GM10266 (cell line): ENCODE measurements around the gene RRBP1.

Source experiments
- DNase-seq: peaks from one replicate; pipeline ENCODE4 v3.0.0; 2012; ENCODE audit errors: extremely low spot score
- CTCF ChIP-seq: IDR thresholded peaks from 2 replicates; pipeline ENCODE4 v1.5.1; 2012; ENCODE audit warnings: mild to moderate bottlenecking, low read depth; ENCODE audit not compliant: control insufficient read depth, insufficient read depth; ENCODE audit errors: missing control alignments

The RRBP1 gene

GRCh38 chr20:17706632-17707031 lies 24.6 kb upstream of the RRBP1 start:
- no peak for DNase-seq
- no peak for TF ChIP-seq CTCF

- no peak for TF ChIP-seq CTCF
- DNase-seq = no peak
These were observed 23.9 kb upstream of the RRBP1 start for GRCh38 chr20:17705916-17706315.

- no peak for DNase-seq
- no peak for TF ChIP-seq CTCF
These were observed 22.7 kb upstream of the RRBP1 start for GRCh38 chr20:17704589-17705317.

GRCh38 chr20:17701826-17702225 lies 19.8 kb upstream of the RRBP1 start:
- no peak for TF ChIP-seq CTCF
- DNase-seq = no peak

GRCh38 chr20:17700637-17701036 lies 18.6 kb upstream of the RRBP1 start:
- no peak for TF ChIP-seq CTCF
- no peak for DNase-seq

- no peak for TF ChIP-seq CTCF
- no peak for DNase-seq
These were observed 17.9 kb upstream of the RRBP1 start, which contains the start of gene BANF2 for GRCh38 chr20:17699931-17700351. TSS of gene BANF2 (plus strand) at chr20:17699966. CDS start at chr20:17725026, 25,060 bp downstream.

- no peak for TF ChIP-seq CTCF
- DNase-seq = no peak
These were observed 16.3 kb upstream of the RRBP1 start for GRCh38 chr20:17698384-17698783.
